Kidney epithelial cell (primary cell): ENCODE data around the gene CLPX. TPM values are rescaled to one million over a fixed set of nuclear protein-coding genes. Genes with fewer than 3 reads are reported as not detected.

Experiments
- DNase-seq: peaks from one replicate; pipeline ENCODE4 v3.0.0-alpha.2; 2010; ENCODE audit warnings: low read depth
- H3K27me3 ChIP-seq: 2 replicates; pipeline ENCODE4 v1.6.0; 2011; ENCODE audit warnings: low read length; ENCODE audit not compliant: control insufficient read depth, insufficient read depth
- H3K36me3 ChIP-seq: 2 replicates; pipeline ENCODE4 v1.5.1; 2011; ENCODE audit warnings: low read length; ENCODE audit not compliant: control insufficient read depth, insufficient read depth
- H3K4me3 ChIP-seq: 2 replicates; pipeline ENCODE4 v1.5.1; 2011; ENCODE audit warnings: low read depth, mild to moderate bottlenecking, control low read depth, low read length
- total RNA-seq: library from RNA; depleted of rRNA; stranded (reverse); fragments of >200 nt; gene quantifications from 2 replicates; pipeline ENCODE4 v1.2.3, GENCODE V29; 2015
- TF ChIP-seq, protein P1 (sequence below): IDR thresholded peaks from 2 replicates; pipeline ENCODE4 v1.5.1; 2011; ENCODE audit warnings: mild to moderate bottlenecking, moderate library complexity, low read length, control low read depth, inconsistent platforms; ENCODE audit not compliant: insufficient read depth, poor library complexity, severe bottlenecking

Gene CLPX
- total RNA-seq, 1 donor from 2014 or later = 29.6 TPM

DNA sequence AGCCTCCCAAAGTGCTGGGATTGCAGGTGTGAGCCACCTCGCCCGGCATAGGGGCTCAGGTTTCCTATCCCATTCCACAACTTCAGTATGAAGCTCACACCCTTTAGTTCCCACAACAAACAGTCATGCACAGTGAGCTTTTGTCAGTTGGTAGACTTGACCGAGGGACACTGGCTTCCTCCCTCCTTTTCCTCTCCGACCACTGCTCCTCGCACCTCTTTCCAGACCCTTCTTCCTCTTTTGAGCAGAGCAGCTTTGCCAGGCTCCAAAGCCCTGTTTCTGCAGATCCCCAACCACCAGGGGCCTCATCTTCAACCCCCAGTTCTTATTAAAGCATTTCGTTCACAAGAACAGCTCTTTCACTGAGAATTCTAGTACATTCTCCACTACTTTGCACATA lies 38.9 kb upstream of the CLPX start:
- Histone ChIP-seq H3K27me3 (no peaks in the 10 kb centered on the region), H3K36me3 (no peaks in the 10 kb centered on the region), H3K4me3 (no peak overlapping the region)
- TF ChIP-seq, protein P1, sequence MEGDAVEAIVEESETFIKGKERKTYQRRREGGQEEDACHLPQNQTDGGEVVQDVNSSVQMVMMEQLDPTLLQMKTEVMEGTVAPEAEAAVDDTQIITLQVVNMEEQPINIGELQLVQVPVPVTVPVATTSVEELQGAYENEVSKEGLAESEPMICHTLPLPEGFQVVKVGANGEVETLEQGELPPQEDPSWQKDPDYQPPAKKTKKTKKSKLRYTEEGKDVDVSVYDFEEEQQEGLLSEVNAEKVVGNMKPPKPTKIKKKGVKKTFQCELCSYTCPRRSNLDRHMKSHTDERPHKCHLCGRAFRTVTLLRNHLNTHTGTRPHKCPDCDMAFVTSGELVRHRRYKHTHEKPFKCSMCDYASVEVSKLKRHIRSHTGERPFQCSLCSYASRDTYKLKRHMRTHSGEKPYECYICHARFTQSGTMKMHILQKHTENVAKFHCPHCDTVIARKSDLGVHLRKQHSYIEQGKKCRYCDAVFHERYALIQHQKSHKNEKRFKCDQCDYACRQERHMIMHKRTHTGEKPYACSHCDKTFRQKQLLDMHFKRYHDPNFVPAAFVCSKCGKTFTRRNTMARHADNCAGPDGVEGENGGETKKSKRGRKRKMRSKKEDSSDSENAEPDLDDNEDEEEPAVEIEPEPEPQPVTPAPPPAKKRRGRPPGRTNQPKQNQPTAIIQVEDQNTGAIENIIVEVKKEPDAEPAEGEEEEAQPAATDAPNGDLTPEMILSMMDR = no peak
- DNase-seq = no peak

DNA sequence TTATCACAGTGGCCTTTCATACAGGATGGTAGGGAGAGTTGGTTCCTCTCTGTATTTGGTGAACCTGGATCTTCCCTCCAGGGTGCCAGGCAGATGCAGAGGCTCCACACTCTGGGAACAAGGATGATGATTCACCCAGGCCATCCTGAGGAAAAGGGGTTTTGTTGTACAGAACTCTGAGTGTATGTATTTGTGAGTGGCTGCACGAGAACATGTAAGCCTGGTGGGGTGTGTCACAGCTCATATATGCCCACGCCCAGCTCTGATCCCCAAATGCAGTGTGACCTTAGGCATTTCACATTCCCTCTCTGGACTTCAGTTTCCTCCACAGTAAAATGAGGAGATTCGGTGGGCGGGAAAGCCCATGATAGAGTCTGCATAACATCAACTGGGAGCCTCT lies 37.7 kb upstream of the CLPX start:
- no peak for DNase-seq
- no peaks in the 10 kb centered on the region for H3K27me3 ChIP-seq
- no peaks in the 10 kb centered on the region for H3K36me3 ChIP-seq
- H3K4me3 ChIP-seq = no peak overlapping the region
- TF ChIP-seq, protein P1 = no peak

DNA sequence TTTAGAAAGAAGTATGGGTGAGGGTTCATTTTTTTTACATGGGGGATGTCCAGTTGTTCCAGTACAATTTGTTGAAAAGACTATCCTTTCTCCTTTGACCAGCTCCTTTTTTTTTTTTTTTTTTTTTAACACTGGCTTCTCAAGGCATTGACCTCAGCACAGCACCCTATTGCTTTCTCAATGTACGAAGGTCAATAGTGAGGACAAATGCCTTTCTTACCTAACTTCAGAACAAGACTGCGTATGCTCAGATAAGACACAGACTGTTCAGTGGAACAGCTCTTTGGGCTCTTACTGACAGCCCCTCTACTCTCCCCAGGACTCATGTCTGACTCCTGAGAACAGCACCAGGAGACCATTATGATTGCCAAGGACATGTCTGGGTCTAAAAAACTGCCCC lies 36.6 kb upstream of the CLPX start:
- Histone ChIP-seq H3K36me3 (no peaks in the 10 kb centered on the region), H3K27me3 (no peaks in the 10 kb centered on the region), H3K4me3 (no peak overlapping the region)
- TF ChIP-seq, protein P1 = no peak
- DNase-seq = no peak

DNA sequence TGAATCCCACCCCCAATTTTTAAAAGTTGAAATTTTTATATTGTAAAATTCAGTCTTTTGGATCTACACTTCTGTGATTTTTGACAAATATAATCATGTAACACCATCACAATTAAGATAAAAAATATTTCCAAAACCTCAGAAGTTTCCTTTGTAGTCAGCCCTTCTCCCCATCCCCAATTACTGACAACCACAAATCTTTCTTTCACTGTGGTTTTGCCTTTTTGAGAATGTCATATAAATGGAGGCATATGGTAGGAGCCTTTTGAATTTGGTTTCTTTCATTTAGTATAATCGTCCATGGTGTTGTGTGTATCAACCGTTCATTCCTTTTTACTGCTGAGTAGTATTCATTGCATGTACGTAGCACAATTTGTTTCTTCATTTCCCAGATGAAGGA lies 34.0 kb upstream of the CLPX start:
- TF ChIP-seq, protein P1 = no peak

DNA sequence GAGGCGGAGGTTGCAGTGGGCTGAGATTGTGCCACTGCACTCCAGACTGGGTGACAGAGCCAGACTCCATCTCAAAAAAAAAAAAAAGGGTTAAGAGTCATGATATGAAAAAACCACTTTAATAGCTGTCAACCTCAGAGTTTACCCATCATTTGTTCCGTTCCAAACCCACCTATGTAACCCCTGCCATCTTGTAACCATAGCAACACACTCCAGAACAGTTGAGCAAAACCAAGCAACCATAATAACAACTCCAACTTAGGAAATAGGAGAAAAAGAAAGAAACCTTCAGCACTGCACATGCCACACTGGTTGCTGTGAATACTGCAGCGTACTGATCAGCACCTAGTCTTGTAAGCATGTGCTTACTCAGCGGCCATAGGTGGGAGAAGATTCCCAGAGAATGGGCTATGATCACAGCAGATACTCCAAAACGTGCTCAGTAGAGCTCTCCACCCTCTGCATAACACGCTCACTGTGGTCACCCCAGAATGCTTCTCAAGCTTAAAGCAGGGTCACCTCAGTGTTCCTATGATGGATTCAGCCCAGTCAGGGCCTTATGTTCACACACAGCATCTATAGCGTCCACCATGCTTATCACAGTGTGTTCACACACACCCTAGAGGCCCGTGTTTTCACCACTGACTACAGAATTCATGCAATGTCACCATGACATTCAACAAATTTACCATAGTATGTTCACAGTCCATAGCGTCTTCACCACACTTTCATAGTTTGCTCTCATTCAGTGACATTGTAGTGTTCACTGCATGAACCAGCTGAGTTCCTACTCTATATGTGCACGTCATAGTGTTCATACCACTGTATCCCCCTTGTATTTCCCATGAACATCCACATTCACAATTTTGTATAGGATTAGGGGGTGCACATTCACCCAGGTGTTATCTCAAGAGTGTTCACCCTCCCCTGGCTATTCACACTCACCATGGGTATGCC lies 32.7 kb upstream of the CLPX start:
- TF ChIP-seq, protein P1 = no peak
- Histone ChIP-seq H3K27me3 (no peaks in the 10 kb centered on the region), H3K4me3 (no peak overlapping the region), H3K36me3 (no peaks in the 10 kb centered on the region)
- DNase-seq = no peak

More for the DNA sequence above, 34.0 kb upstream of the CLPX start:
- DNase-seq = no peak
- no peaks in the 10 kb centered on the region for H3K27me3 ChIP-seq
- H3K36me3 ChIP-seq = no peaks in the 10 kb centered on the region
- no peak overlapping the region for H3K4me3 ChIP-seq
